PC-3 (cell line): ENCODE results near the gene KCTD2. TPM values are rescaled to one million over a fixed set of nuclear protein-coding genes. Genes with fewer than 3 reads are reported as not detected.
A peak's percentile ranks its signal among the peaks of the same experiment; 100 is the strongest.
"Not testable (repeated sequence)": the region's sequence is repeated elsewhere in the genome, so short reads cannot be mapped to it uniquely, and the experiment has no call there.

ENCODE experiments used
- ATAC-seq: fragments of 200-7000 bp; cut with Tn5 transposase; 2 replicates; pipeline ENCODE4 v1.9.1; 2020; ENCODE audit warnings: mild to moderate bottlenecking, moderate library complexity
- BruUV-seq: library from RNA; stranded (reverse); fragments of 400-500 nt; replicated peaks from 2 replicates; lab custom pipeline; 2021; lab: Mats Ljungman, UMichigan
- CTCF ChIA-PET: fragments of 300-600 bp; sonication (Branson Sonifier 250); formaldehyde crosslinking; loops from one replicate; lab custom pipeline; 2022; ENCODE audit warnings: antibody characterized with exemption; lab: Charles Lee
- POLR2A ChIA-PET: fragments of 300-600 bp; sonication (Branson Sonifier 250); formaldehyde crosslinking; loops from one replicate; lab custom pipeline; 2022; ENCODE audit warnings: antibody characterized with exemption; ENCODE audit not compliant: unreplicated experiment; lab: Charles Lee
- DNase-seq: peaks from one replicate; pipeline ENCODE4 v3.0.0-alpha.2; 2015
- H2AFZ ChIP-seq: fragments of 300-600 bp; sonication (generic); 2 replicates; pipeline ENCODE4 v1.6.0; 2016; ENCODE audit warnings: antibody characterized with exemption, low read length
- H3F3A ChIP-seq: fragments of 300-600 bp; sonication (generic); one replicate; pipeline ENCODE4 v1.6.0; 2017; ENCODE audit warnings: antibody characterized with exemption, low read length, control low read depth, mild to moderate bottlenecking; ENCODE audit not compliant: unreplicated experiment
- H3K27ac ChIP-seq: fragments of 300-600 bp; sonication (generic); 2 replicates; pipeline ENCODE4 v1.5.1; 2016; ENCODE audit warnings: mild to moderate bottlenecking, low read length
- H3K27me3 ChIP-seq: fragments of 300-600 bp; sonication (generic); 2 replicates; pipeline ENCODE4 v1.6.1; 2016; ENCODE audit warnings: low read length, mixed read lengths
- H3K36me3 ChIP-seq: fragments of 300-600 bp; sonication (generic); 2 replicates; pipeline ENCODE4 v1.6.1; 2016; ENCODE audit warnings: low read depth, mixed run types, low read length, mixed read lengths
- H3K4me1 ChIP-seq: fragments of 300-600 bp; sonication (generic); 2 replicates; pipeline ENCODE4 v1.5.1; 2016; ENCODE audit warnings: low read length; ENCODE audit not compliant: insufficient read depth
- H3K4me2 ChIP-seq: fragments of 300-600 bp; sonication (generic); 2 replicates; pipeline ENCODE4 v1.6.0; 2016; ENCODE audit warnings: low read length
- H3K4me3 ChIP-seq: fragments of 300-600 bp; sonication (generic); 2 replicates; pipeline ENCODE4 v1.5.1; 2016; ENCODE audit warnings: mild to moderate bottlenecking, low read length, mixed read lengths
- H3K79me2 ChIP-seq: fragments of 300-600 bp; sonication (generic); 2 replicates; pipeline ENCODE4 v1.6.1; 2017; ENCODE audit warnings: low read length, mixed read lengths
- H3K9ac ChIP-seq: fragments of 300-600 bp; sonication (generic); 2 replicates; pipeline ENCODE4 v1.6.0; 2016; ENCODE audit warnings: mild to moderate bottlenecking, low read length
- H3K9me2 ChIP-seq: fragments of 300-600 bp; sonication (generic); replicated peaks from 2 replicates; pipeline ENCODE4 v1.6.1; 2016; ENCODE audit warnings: mixed run types, low read length, mixed read lengths
- H3K9me3 ChIP-seq: fragments of 300-600 bp; sonication (generic); 2 replicates; pipeline ENCODE4 v1.6.1; 2016; ENCODE audit warnings: low read length, mixed read lengths
- H4K20me1 ChIP-seq: fragments of 300-600 bp; sonication (generic); 2 replicates; pipeline ENCODE4 v1.6.1; 2016; ENCODE audit warnings: low read length, mixed read lengths
- EZH2 ChIP-seq: fragments of 300-600 bp; sonication (generic); IDR thresholded peaks from one replicate; pipeline ENCODE4 v1.6.1; 2017; ENCODE audit warnings: antibody characterized with exemption, mild to moderate bottlenecking, low read length; ENCODE audit not compliant: unreplicated experiment
- EZH2phosphoT487 ChIP-seq: fragments of 300-600 bp; sonication (generic); IDR thresholded peaks from 2 replicates; pipeline ENCODE4 v1.6.1; 2018; ENCODE audit warnings: mild to moderate bottlenecking, antibody characterized with exemption, low read length, borderline replicate concordance
- intact Hi-C: fragments of 100-400 bp; cut with micrococcal nuclease; formaldehyde crosslinking; loops from 2 replicates; pipeline ENCODE4 v1.9.0; 2023
- total RNA-seq: library from RNA; depleted of rRNA; stranded (reverse); fragments of >200 nt; gene quantifications from 2 replicates; pipeline ENCODE4 v1.2.3, GENCODE V29; 2014
- TF ChIP-seq, protein P1 (sequence below): fragments of 300-600 bp; sonication (generic); conservative IDR thresholded peaks from 2 replicates; pipeline ENCODE4 v1.5.1; 2017; ENCODE audit warnings: antibody characterized with exemption, low read depth, mild to moderate bottlenecking, low read length

KCTD2 gene
- total RNA-seq, 1 experiment from 2014 or later: 28.0 TPM

DNA sequence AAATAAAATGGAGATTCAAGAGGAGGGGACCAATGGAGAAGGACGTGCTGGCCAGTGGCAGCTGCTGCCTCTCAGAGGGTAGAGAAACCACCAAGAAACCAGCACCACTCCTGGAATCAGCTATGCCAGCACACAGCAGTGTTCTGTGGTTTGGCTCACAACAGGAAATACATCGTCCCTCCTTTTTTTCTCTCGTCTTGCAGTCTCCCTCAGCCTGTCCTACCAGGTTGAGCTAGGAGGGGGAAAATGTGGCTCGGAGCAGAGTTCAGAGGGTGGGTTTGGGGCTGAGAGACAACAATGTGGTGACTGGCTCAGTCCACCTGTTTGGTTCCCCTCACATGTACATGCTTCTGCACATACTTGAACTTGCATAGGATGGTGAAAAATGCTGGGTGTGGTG lies 20.8 kb downstream of the KCTD2 start:
- BruUV-seq: no TSS peak
- no peaks in the 10 kb centered on the region for H3K9me2 ChIP-seq
- H3K4me2 ChIP-seq: no peak overlapping the region
- H3K9me3 ChIP-seq: no peaks in the 10 kb centered on the region
- H3K9ac ChIP-seq: no peak overlapping the region
- TF ChIP-seq, protein P1, sequence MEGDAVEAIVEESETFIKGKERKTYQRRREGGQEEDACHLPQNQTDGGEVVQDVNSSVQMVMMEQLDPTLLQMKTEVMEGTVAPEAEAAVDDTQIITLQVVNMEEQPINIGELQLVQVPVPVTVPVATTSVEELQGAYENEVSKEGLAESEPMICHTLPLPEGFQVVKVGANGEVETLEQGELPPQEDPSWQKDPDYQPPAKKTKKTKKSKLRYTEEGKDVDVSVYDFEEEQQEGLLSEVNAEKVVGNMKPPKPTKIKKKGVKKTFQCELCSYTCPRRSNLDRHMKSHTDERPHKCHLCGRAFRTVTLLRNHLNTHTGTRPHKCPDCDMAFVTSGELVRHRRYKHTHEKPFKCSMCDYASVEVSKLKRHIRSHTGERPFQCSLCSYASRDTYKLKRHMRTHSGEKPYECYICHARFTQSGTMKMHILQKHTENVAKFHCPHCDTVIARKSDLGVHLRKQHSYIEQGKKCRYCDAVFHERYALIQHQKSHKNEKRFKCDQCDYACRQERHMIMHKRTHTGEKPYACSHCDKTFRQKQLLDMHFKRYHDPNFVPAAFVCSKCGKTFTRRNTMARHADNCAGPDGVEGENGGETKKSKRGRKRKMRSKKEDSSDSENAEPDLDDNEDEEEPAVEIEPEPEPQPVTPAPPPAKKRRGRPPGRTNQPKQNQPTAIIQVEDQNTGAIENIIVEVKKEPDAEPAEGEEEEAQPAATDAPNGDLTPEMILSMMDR: no peak
- no peak for TF ChIP-seq EZH2
- TF ChIP-seq EZH2phosphoT487: no peak
- ChIA-PET CTCF (interaction anchor here (3.0 kb wide), 1 partner anchor 38 kb away, joined by 23 read pairs; no protein-coding TSS in a partner anchor), POLR2A (interaction anchor here (1.0 kb wide), 1 partner anchor 19 kb away, joined by 30 read pairs; no protein-coding TSS in a partner anchor)
- no peaks in the 10 kb centered on the region for H4K20me1 ChIP-seq
- intact Hi-C loops: no loop called here
- H3K4me3 ChIP-seq: no peak overlapping the region
- H3K36me3 ChIP-seq: peaks cover 18% of the 10 kb centered on the region; the same call in 1 of the 2 replicates
- no peak for DNase-seq
- no peaks in the 10 kb centered on the region for H3K4me1 ChIP-seq
- no peak overlapping the region for H2AFZ ChIP-seq
- no peaks in the 10 kb centered on the region for H3K79me2 ChIP-seq
- ATAC-seq: no peak
- no peaks in the 10 kb centered on the region for H3F3A ChIP-seq
- no peaks in the 10 kb centered on the region for H3K27me3 ChIP-seq
- H3K27ac ChIP-seq: no peak overlapping the region

DNA sequence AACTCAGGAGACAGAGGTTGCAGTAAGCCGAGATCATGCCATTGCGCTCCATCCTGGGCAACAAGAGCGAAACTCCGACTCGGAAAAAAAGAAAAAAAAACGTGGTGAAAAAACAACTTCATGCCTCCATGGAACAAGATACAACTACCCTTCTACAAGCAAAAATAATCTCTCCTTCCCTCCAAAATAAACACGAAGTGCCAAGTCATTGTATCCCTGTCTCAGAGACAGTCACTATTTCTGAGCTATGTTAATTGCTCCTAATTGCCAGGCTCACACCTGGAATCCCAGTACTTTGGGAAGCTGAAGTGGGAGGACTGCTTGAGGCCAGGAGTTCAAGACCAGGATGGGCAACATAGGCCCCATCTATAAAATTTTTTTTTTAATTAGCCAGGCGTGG lies 21.7 kb downstream of the KCTD2 start:
- Histone ChIP-seq H3K4me2 (no peak overlapping the region), H3K36me3 (peaks cover 10% of the 10 kb centered on the region; the same call in 1 of the 2 replicates), H3K9ac (no peak overlapping the region), H3K9me2 (no peaks in the 10 kb centered on the region), H3K27me3 (no peaks in the 10 kb centered on the region), H3K4me3 (no peak overlapping the region), H4K20me1 (no peaks in the 10 kb centered on the region), H3F3A (no peaks in the 10 kb centered on the region), H3K9me3 (no peaks in the 10 kb centered on the region), H3K79me2 (no peaks in the 10 kb centered on the region), H3K4me1 (no peaks in the 10 kb centered on the region), H2AFZ (no peak overlapping the region), H3K27ac (no peak overlapping the region)
- DNase-seq: no peak
- BruUV-seq: no TSS peak
- intact Hi-C loops: no loop called here
- no peak for ATAC-seq
- ChIA-PET POLR2A (interaction anchor here (1.0 kb wide), 1 partner anchor 20 kb away, joined by 30 read pairs; no protein-coding TSS in a partner anchor), CTCF (interaction anchor here (0.7 to 3.0 kb wide), 5 partner anchors 35 to 136 kb away, joined by 5 to 23 read pairs (median 8); partner anchors contain the start of gene ARMC7)
- TF ChIP-seq EZH2phosphoT487 (no peak), EZH2 (no peak)
- TF ChIP-seq, protein P1: no peak

DNA sequence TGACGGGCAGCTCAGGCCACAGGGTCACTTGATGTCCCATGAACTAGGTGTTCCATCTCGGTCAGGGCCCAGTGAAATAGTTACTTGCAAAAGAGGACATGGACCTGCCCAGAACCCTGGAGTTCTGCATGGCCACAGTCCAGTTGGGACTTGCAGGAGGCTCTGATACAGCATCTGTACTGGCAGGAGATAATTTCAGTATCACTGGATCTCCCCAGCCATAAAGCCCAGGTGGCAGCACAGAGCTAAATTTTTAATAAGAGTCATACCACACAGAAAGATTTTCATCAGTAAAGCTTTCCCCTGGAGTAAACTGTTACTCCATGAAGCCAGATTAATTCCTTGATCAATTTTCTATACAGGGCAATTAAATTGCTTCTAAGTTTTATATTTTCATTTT lies 22.8 kb downstream of the KCTD2 start:
- ChIA-PET POLR2A (interaction anchor here (0.6 to 1.1 kb wide), 3 partner anchors 27 to 44 kb away, joined by 3 to 4 read pairs (median 3); no protein-coding TSS in a partner anchor), CTCF (interaction anchor here (0.6 to 3.0 kb wide), 13 partner anchors 9 to 134 kb away, joined by 3 to 23 read pairs (median 5); partner anchors contain the start of genes ARMC7, HID1 and NT5C)
- ATAC-seq: peak; percentile 91
- no peak for TF ChIP-seq EZH2
- no peak for TF ChIP-seq EZH2phosphoT487
- TF ChIP-seq, protein P1: peak; percentile 86
- Histone ChIP-seq H3K27me3 (no peaks in the 10 kb centered on the region), H2AFZ (no peak overlapping the region), H4K20me1 (no peaks in the 10 kb centered on the region), H3K9me2 (no peaks in the 10 kb centered on the region), H3K36me3 (no peaks in the 10 kb centered on the region), H3K79me2 (no peaks in the 10 kb centered on the region), H3K4me2 (no peak overlapping the region), H3K4me1 (no peaks in the 10 kb centered on the region), H3K9me3 (no peaks in the 10 kb centered on the region), H3F3A (no peaks in the 10 kb centered on the region), H3K4me3 (no peak overlapping the region), H3K9ac (no peak overlapping the region), H3K27ac (no peak overlapping the region)
- peak; percentile 83 for DNase-seq
- BruUV-seq: no TSS peak
- intact Hi-C loops: loop anchor here (1.0 kb wide), 3 partner anchors 36 to 132 kb away; partner anchors contain the start of gene ARMC7

DNA sequence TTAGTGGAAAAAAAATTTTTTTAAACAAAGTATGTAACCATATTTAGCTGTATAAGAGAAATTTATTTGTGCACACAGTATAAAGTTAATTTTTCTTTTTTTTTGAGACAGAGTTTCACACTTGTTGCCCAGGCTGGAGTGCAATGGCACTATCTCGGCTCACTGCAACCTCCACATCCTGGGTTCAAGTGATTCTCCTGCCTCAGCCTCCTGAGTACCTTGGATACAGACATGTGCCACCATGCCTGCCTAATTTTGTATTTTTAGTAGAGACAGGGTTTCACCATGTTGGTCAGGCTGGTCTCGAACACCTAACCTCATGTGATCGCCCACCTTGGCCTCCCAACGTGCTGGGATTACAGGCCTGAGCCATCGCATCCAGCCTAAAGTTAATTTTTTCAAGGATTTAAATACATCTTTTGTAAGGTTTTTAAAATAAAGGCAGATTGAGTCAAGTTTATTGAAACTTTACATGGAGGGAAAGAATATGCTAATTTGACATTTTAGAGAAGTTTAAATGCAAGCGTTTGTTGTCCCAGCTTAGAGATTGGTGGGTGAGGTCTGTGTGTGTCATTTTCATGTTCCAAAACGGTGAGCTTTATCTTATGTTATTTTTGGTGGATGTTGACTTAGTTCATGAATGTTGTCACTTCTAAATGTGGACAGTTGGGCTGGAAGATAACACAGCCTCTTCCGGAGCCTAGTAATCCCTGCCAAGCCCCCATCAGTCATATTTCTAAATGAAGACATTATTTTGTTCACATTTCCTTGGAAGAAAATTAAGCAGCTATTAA lies 24.6 kb downstream of the KCTD2 start:
- H3K4me2 ChIP-seq, BruUV-seq, H3K4me3 ChIP-seq, H4K20me1 ChIP-seq, H3K4me1 ChIP-seq, H3K9ac ChIP-seq, intact Hi-C loops, H3K27ac ChIP-seq, H3K9me2 ChIP-seq, H3K9me3 ChIP-seq, H3F3A ChIP-seq, H3K27me3 ChIP-seq, H3K79me2 ChIP-seq, POLR2A ChIA-PET, H3K36me3 ChIP-seq, ATAC-seq, H2AFZ ChIP-seq, DNase-seq: not testable (repeated sequence)
- CTCF ChIA-PET: interaction anchor here (0.6 kb wide), 1 partner anchor 33 kb away, joined by 6 read pairs; no protein-coding TSS in a partner anchor
